GM18870 (cell line): ENCODE measurements around the gene UBA1.

Experiments used
- ATAC-seq: cut with Tn5 transposase; IDR thresholded peaks from one replicate; pipeline ENCODE4 v1.9.1; 2021; ENCODE audit warnings: moderate library complexity; ENCODE audit not compliant: unreplicated experiment

The UBA1 gene

GRCh38 chrX:47169726-47170515 lies 23.7 kb upstream of the UBA1 start:
- ATAC-seq, result no peak

- no peak for ATAC-seq
These were observed 22.6 kb upstream of the UBA1 start for GRCh38 chrX:47170861-47171692.

GRCh38 chrX:47171996-47172395 lies 21.6 kb upstream of the UBA1 start:
- no peak for ATAC-seq

DNA sequence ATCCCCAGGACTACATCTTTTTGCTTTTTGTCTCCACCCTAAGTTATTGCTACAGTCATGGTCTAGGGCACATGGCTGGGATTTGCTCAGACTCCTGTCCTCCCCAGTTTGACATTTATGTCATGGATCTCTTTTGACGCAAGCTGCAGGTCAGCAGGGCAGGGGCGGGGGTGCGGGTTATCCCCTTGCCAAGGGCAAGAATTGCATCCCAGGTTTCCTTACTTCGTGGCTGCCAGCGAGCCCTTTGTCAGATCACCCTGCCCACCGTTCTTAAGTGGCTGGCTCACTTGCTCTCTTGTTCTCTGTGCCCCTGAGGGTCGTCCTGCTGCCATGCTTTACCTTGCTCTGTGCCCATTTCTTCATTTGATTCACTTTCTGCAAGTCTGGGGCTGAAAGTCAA lies 21.1 kb upstream of the UBA1 start:
- no peak for ATAC-seq

DNA sequence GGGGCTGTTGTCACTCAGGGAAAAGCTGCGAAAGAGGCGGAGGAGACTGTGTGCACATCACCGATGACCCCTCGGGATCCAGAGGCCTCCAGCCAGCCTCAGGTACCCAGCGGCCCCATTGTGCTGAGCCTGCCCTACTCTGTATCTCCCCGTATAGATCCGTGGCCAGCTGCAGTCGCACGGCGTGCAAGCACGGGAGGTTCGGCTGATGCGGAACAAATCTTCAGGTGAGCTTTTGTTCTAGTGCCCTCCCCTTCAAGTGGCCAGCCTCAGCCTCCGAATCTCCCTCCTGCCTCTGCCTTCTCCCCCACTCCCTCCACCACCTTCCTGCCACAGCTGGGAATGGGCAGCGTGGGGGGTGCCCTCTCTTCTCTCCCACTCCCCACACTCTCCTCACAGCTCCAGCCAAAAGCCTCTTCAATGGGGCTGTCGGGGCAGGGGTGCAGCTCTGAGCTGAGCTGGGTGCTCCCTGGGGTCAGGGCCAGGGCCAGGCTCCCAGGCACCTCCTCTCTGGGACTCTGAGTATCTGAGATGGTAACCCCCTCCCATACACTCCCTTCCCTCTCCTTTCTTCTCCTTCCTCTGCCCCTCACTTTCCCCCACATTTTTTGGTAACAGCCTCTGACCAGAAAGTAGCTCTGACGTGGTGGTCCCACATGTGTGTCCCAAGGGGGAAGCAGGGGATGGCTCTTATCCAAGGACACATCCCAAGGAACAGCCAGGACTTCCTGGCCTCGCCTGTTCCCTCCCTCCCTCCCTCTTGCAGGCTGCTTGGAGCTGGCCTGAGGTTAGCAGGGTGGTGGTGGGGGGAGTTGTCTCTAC lies 20.4 kb upstream of the UBA1 start:
- ATAC-seq, result no peak

- no peak for ATAC-seq
These were observed 19.3 kb upstream of the UBA1 start for GRCh38 chrX:47174376-47174775.

- ATAC-seq, result no peak
These were observed 18.6 kb upstream of the UBA1 start for GRCh38 chrX:47174846-47175587.

DNA sequence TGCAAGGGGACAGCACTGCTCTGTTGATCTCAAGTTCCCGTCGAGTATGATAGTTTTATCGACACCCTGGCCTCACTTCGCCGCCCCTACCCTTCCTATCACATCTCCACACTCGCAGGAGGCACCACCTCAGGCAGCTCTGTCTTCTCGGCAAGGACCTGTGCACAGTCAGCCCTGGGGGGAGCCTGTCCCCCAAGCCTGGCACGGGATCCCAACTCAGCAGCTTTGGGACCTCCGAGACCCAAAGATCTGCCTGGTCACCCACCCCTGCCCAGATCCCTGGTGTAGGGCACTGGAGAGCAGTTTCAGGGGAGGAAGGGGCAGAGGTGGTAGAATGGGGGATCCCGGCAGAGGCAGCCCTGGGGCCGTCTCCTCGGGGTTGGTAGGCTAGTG lies 18.0 kb upstream of the UBA1 start:
- ATAC-seq, result no peak

- no peak for ATAC-seq
These were observed 17.4 kb upstream of the UBA1 start for GRCh38 chrX:47176101-47176740.

DNA sequence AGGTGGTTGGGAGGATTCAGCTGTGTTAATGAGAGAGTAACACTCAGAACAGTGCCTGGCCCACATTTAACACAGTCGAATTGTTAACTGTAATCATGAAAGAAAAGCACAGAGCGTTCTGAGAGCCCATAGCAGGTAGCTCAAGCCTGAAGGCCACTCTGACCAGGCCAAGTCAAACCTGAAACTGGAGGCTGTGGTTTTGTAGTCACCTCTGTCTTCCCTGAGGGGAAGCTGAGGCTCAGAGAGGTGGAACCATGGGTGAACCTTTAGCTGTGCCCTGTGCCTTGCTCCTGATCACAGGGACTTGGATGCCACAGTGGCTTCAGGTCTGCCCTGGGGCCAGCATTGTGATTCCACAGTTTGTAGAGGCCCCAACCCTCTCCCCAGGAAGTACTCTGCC lies 16.6 kb upstream of the UBA1 start:
- ATAC-seq, result no peak

GRCh38 chrX:47178337-47178736 lies 15.3 kb upstream of the UBA1 start:
- no peak for ATAC-seq

- ATAC-seq, result no peak
These were observed 14.3 kb upstream of the UBA1 start for GRCh38 chrX:47179221-47179927.

DNA sequence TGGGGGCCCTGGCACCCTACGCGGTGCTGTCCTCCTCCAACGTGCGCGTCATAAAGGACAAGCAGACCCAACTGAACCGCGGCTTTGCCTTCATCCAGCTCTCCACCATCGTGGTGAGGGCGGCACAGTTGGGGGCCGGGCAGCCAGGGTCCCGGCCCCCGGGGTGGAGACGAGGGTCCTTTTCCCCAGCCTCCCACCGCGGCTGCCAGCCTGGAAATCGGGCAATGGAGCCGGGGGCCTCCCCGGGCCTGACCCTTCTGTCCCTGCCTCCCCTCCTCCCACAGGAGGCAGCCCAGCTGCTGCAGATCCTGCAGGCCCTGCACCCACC lies 13.7 kb upstream of the UBA1 start:
- no peak for ATAC-seq

GRCh38 chrX:47180346-47180745 lies 13.3 kb upstream of the UBA1 start:
- no peak for ATAC-seq

GRCh38 chrX:47181301-47181700 lies 12.3 kb upstream of the UBA1 start:
- no peak for ATAC-seq

DNA sequence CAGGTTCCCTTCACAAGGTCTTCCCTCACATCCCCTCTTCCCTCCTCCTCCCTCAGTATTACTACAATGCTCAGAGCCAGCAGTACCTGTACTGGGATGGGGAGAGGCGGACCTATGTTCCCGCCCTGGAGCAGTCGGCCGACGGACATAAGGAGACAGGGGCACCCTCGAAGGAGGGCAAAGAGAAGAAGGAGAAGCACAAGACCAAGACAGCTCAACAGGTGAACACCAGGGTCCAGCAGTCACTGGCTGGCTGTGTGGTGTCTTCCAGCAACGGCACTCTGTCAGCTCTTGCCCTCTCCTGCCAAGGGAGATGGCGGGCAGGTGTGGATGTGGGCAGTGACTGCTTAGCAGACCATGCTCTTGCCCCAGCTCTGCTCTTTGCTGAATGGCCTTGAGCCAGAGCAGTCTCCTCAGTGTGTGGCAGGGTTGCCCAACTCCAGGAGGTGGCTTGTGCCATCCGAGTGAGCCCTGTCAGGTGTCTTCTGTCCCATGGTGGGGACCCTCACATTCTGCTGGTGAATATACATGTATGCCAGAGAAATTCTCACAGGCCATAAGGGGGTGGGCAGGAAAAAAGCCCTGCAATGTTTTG lies 11.4 kb upstream of the UBA1 start:
- ATAC-seq, result no peak

- ATAC-seq, result no peak
These were observed 9.1 kb upstream of the UBA1 start for GRCh38 chrX:47184486-47184885.

DNA sequence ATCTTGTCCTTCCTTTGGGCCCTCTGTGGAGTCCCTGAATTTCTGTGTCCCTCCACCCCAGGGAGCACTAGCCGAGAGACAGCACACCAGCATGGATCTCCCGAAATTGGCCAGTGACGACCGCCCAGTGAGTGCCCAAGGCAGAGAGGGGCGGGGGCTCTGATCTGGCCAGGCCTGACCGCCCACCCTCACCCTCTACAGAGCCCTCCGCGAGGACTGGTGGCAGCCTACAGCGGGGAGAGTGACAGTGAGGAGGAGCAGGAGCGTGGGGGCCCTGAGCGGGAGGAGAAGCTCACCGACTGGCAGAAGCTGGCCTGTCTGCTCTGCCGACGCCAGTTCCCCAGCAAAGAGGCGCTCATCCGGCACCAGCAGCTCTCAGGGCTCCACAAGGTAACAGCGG lies 8.4 kb upstream of the UBA1 start:
- no peak for ATAC-seq

DNA sequence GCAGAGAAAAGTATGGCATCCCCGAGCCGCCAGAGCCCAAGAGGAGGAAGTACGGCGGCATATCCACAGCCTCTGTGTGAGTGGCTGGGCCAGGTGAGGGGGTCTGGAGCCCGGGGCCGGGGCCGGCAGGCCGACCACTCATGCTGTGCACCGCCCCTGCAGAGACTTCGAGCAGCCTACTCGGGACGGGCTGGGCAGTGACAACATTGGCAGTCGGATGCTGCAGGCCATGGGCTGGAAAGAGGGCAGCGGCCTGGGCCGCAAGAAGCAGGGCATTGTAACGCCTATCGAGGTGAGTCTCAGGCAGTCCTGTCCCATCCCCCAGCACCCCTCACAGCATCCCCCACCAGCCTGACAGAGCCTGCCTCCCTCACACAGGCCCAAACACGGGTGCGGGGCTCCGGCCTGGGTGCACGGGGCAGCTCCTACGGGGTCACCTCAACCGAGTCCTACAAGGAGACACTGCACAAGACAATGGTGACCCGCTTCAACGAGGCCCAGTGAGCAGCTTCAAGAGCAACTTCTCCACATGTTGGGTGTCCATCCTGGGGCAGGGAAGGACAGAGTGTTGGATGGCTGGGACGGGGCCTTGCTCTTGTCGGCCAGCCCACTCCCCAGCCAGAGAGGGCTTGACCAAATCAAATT lies 7.4 kb upstream of the UBA1 start:
- no peak for ATAC-seq
